ENCODE results near the gene RIT2.

RIT2 gene

GRCh38 chr18:43009674-43010073 lies 105.8 kb downstream of the RIT2 start:
- no peak for DNase-seq (ENCODE audit: low spot score)

- no peak for DNase-seq (ENCODE audit: low spot score)
Observed at GRCh38 chr18:43007365-43007764, 108.1 kb downstream of the RIT2 start.

GRCh38 chr18:43004421-43004820 lies 111.1 kb downstream of the RIT2 start:
- DNase-seq (ENCODE audit: low spot score), result no peak

GRCh38 chr18:43001821-43002220 lies 113.7 kb downstream of the RIT2 start:
- no peak for DNase-seq (ENCODE audit: low spot score)

- DNase-seq (ENCODE audit: low spot score), result no peak
Observed at GRCh38 chr18:42996824-42997223, 118.7 kb downstream of the RIT2 start.

GRCh38 chr18:42980426-42980825 lies 135.1 kb downstream of the RIT2 start:
- no peak for DNase-seq (ENCODE audit: low spot score)

GRCh38 chr18:42977982-42978637 lies 137.4 kb downstream of the RIT2 start:
- no peak for DNase-seq (ENCODE audit: low spot score)

- DNase-seq (ENCODE audit: low spot score), result no peak
Observed at GRCh38 chr18:42976869-42977590, 138.5 kb downstream of the RIT2 start.

- no peak for DNase-seq (ENCODE audit: low spot score)
Observed at GRCh38 chr18:42969366-42969765, 146.1 kb downstream of the RIT2 start.

GRCh38 chr18:42961298-42961697 lies 154.2 kb downstream of the RIT2 start:
- DNase-seq (ENCODE audit: low spot score), result no peak

- DNase-seq (ENCODE audit: low spot score), result no peak
Observed at GRCh38 chr18:42959528-42959927, 156.0 kb downstream of the RIT2 start.

- no peak for DNase-seq (ENCODE audit: low spot score)
Observed at GRCh38 chr18:42958353-42958752, 157.1 kb downstream of the RIT2 start.

GRCh38 chr18:42956287-42956686 lies 159.2 kb downstream of the RIT2 start:
- no peak for DNase-seq (ENCODE audit: low spot score)

GRCh38 chr18:42954887-42955286 lies 160.6 kb downstream of the RIT2 start:
- DNase-seq (ENCODE audit: low spot score), result no peak

- DNase-seq (ENCODE audit: low spot score), result no peak
Observed at GRCh38 chr18:42953306-42953705, 162.2 kb downstream of the RIT2 start.

GRCh38 chr18:42950732-42951131 lies 164.8 kb downstream of the RIT2 start:
- no peak for DNase-seq (ENCODE audit: low spot score)

- DNase-seq (ENCODE audit: low spot score), result no peak
Observed at GRCh38 chr18:42948831-42949230, 166.7 kb downstream of the RIT2 start.

GRCh38 chr18:42941860-42942259 lies 173.6 kb downstream of the RIT2 start:
- DNase-seq (ENCODE audit: low spot score), result no peak

GRCh38 chr18:42941021-42941420 lies 174.5 kb downstream of the RIT2 start:
- no peak for DNase-seq (ENCODE audit: low spot score)

GRCh38 chr18:42937436-42937835 lies 178.0 kb downstream of the RIT2 start:
- DNase-seq (ENCODE audit: low spot score), result no peak

- no peak for DNase-seq (ENCODE audit: low spot score)
Observed at GRCh38 chr18:42936289-42936688, 179.2 kb downstream of the RIT2 start.

- DNase-seq (ENCODE audit: low spot score), result peak; percentile 83
Observed at GRCh38 chr18:42931491-42931890, 184.0 kb downstream of the RIT2 start.

GRCh38 chr18:42929857-42930256 lies 185.6 kb downstream of the RIT2 start:
- peak; percentile 15 for DNase-seq (ENCODE audit: low spot score)

GRCh38 chr18:42929181-42929580 lies 186.3 kb downstream of the RIT2 start:
- DNase-seq (ENCODE audit: low spot score), result no peak
